MCF 10A (cell line): Measurements from ENCODE around the gene GNRH2. TPM values are rescaled to one million over a fixed set of nuclear protein-coding genes. Genes with fewer than 3 reads are reported as not detected.
A peak's percentile ranks its signal among the peaks of the same experiment; 100 is the strongest.
"Not testable (repeated sequence)": the region's sequence is repeated elsewhere in the genome, so short reads cannot be mapped to it uniquely, and the experiment has no call there.

Experiments
- BruUV-seq: library from RNA; stranded (reverse); fragments of 400-500 nt; replicated peaks from 2 replicates; lab custom pipeline; 2021; lab: Mats Ljungman, UMichigan
- CTCF ChIA-PET: fragments of 300-600 bp; sonication (Branson Sonifier 250); formaldehyde crosslinking; extraction: SDS; loops from one replicate; lab custom pipeline; 2021; ENCODE audit warnings: antibody characterized with exemption, inconsistent platforms; lab: Yijun Ruan, JAX
- POLR2A ChIA-PET: fragments of 300-600, 350-650 bp; sonication (Branson Sonifier 250); formaldehyde crosslinking; extraction: SDS; loops from one replicate; lab custom pipeline; 2020; ENCODE audit warnings: antibody characterized with exemption, inconsistent platforms; lab: Yijun Ruan, JAX
- DNase-seq: peaks from one replicate; pipeline ENCODE4 v3.0.0-alpha.2; 2018; ENCODE audit not compliant: unreplicated experiment
- H3K27ac Mint-ChIP-seq: one replicate; pipeline ENCODE4 v1.8.0; 2022; ENCODE audit warnings: mild to moderate bottlenecking, low read depth, mixed read lengths; ENCODE audit not compliant: unreplicated experiment
- H3K27me3 Mint-ChIP-seq: one replicate; pipeline ENCODE4 v1.8.0; 2022; ENCODE audit warnings: mixed read lengths; ENCODE audit not compliant: insufficient read depth, unreplicated experiment
- H3K36me3 Mint-ChIP-seq: one replicate; pipeline ENCODE4 v1.8.0; 2022; ENCODE audit warnings: mild to moderate bottlenecking, moderate library complexity, mixed read lengths; ENCODE audit not compliant: insufficient read depth, unreplicated experiment
- H3K4me1 Mint-ChIP-seq: one replicate; pipeline ENCODE4 v1.8.0; 2022; ENCODE audit warnings: mixed read lengths; ENCODE audit not compliant: insufficient read depth, unreplicated experiment
- H3K4me3 Mint-ChIP-seq: one replicate; pipeline ENCODE4 v1.8.0; 2022; ENCODE audit warnings: mild to moderate bottlenecking, moderate library complexity, mixed read lengths; ENCODE audit not compliant: unreplicated experiment
- H3K9me3 Mint-ChIP-seq: one replicate; pipeline ENCODE4 v1.8.0; 2022; ENCODE audit warnings: mixed read lengths; ENCODE audit not compliant: unreplicated experiment
- intact Hi-C: fragments of 100-400 bp; cut with micrococcal nuclease; formaldehyde crosslinking; loops from 2 replicates; pipeline ENCODE4 v1.14.1; 2022
- total RNA-seq: library from RNA; stranded (reverse); gene quantifications from 2 replicates; pipeline ENCODE4 v1.2.3, GENCODE V29; 2022
- TF ChIP-seq, protein P1 (sequence below): fragments of 200-600 bp; IDR thresholded peaks from one replicate; pipeline ENCODE4 v1.8.0; 2022; ENCODE audit warnings: antibody characterized with exemption, mild to moderate bottlenecking; ENCODE audit not compliant: unreplicated experiment

Gene GNRH2
- total RNA-seq, 1 experiment from 2014 or later: 1.0 TPM

DNA sequence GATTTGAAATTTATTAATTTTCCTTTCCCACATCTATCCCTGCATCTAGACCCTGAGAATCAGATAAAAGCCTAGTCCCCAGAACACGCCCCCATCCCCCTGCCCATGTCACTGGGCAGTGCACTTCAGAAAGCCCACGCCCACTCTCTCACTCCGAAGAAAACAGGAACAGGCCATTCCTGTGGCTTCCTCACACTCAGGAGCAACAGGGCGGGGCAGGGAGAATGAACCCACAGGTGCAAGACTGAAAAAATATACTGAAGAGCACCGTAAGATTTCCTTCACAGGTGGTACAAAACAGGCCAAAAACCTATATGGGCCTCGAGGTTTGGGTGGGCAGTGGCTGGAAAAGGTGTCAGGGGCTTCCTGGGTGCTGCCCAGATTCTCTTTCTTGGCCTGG, 31.4 kb downstream of the GNRH2 start:
- Mint-ChIP-seq H3K27ac (no peak overlapping the region), H3K36me3 (no peaks in the 10 kb centered on the region), H3K9me3 (no peaks in the 10 kb centered on the region), H3K27me3 (peaks cover 10% of the 10 kb centered on the region), H3K4me3 (no peak overlapping the region), H3K4me1 (peaks cover 12% of the 10 kb centered on the region)
- no TSS peak for BruUV-seq
- intact Hi-C loops: no loop called here
- ChIA-PET CTCF (interaction anchor here (0.6 to 2.8 kb wide), 6 partner anchors 11 to 521 kb away, joined by 3 to 10 read pairs (median 4); no protein-coding TSS in a partner anchor), POLR2A (no interaction called here)
- TF ChIP-seq, protein P1, sequence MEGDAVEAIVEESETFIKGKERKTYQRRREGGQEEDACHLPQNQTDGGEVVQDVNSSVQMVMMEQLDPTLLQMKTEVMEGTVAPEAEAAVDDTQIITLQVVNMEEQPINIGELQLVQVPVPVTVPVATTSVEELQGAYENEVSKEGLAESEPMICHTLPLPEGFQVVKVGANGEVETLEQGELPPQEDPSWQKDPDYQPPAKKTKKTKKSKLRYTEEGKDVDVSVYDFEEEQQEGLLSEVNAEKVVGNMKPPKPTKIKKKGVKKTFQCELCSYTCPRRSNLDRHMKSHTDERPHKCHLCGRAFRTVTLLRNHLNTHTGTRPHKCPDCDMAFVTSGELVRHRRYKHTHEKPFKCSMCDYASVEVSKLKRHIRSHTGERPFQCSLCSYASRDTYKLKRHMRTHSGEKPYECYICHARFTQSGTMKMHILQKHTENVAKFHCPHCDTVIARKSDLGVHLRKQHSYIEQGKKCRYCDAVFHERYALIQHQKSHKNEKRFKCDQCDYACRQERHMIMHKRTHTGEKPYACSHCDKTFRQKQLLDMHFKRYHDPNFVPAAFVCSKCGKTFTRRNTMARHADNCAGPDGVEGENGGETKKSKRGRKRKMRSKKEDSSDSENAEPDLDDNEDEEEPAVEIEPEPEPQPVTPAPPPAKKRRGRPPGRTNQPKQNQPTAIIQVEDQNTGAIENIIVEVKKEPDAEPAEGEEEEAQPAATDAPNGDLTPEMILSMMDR: no peak
- DNase-seq: no peak

DNA sequence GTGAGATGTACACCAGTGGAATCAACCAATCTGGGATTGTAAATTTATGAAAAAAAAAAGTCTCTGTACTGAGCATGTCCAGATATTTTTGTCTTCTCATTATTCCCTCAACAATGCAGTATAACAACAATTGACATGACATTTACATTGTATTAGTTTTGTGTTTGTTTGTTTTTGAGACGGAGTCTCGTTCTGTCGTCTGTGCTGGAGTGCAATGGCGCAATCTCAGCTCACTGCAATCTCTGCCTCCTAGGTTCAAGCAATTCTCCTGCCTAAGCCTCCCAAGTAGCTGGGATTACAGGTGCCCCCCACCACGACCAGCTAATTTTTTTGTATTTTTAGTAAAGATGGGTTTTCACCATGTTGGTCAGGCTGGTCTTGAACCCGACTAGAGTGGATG, 31.9 kb downstream of the GNRH2 start:
- ChIA-PET CTCF (interaction anchor here (0.6 to 2.8 kb wide), 6 partner anchors 11 to 521 kb away, joined by 3 to 14 read pairs (median 6); no protein-coding TSS in a partner anchor), POLR2A (interaction anchor here (0.7 to 1.1 kb wide), 3 partner anchors 26 to 55 kb away, joined by 3 to 4 read pairs (median 3); no protein-coding TSS in a partner anchor)
- H3K4me3 Mint-ChIP-seq, H3K27ac Mint-ChIP-seq, DNase-seq, H3K36me3 Mint-ChIP-seq, H3K9me3 Mint-ChIP-seq, BruUV-seq, intact Hi-C loops: not testable (repeated sequence)
- peaks cover 12% of the 10 kb centered on the region for H3K4me1 Mint-ChIP-seq
- peaks cover 15% of the 10 kb centered on the region for H3K27me3 Mint-ChIP-seq

DNA sequence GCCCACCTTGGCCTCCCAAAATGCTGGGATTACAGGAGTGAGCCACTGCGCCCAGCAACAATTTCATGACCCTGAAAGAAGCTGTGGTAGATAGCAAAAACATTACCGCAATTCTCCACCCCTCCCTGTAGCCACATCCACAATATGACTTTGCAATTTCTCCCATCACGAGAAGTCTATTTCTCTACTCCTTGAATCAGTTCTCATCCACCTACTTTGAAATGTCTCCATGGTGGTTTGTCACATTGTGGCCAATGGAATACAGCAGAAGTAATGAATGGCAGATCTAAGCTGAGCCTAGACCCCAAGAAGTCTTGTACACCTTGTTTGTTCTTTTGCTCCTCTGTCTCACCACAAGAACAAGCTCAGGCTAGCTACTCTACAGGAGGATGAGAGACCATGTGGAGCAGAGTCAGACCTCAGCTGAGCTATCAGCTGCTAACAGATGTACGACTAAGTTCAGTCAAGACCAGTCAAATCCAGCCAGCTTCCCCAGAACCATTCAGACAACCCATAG, 34.3 kb downstream of the GNRH2 start:
- ChIA-PET POLR2A (interaction anchor here (0.6 to 1.0 kb wide), 2 partner anchors 24 to 46 kb away, joined by 3 to 5 read pairs; no protein-coding TSS in a partner anchor), CTCF (interaction anchor here (0.5 to 1.6 kb wide), 21 partner anchors 9 to 1402 kb away, joined by 3 to 25 read pairs (median 3); no protein-coding TSS in a partner anchor)
- DNase-seq: no peak
- Mint-ChIP-seq H3K27ac (no peak overlapping the region), H3K36me3 (no peaks in the 10 kb centered on the region), H3K4me1 (peaks cover 16% of the 10 kb centered on the region), H3K27me3 (peaks cover 37% of the 10 kb centered on the region), H3K9me3 (no peaks in the 10 kb centered on the region), H3K4me3 (no peak overlapping the region)
- TF ChIP-seq, protein P1: no peak
- intact Hi-C loops: no loop called here
- no TSS peak for BruUV-seq

DNA sequence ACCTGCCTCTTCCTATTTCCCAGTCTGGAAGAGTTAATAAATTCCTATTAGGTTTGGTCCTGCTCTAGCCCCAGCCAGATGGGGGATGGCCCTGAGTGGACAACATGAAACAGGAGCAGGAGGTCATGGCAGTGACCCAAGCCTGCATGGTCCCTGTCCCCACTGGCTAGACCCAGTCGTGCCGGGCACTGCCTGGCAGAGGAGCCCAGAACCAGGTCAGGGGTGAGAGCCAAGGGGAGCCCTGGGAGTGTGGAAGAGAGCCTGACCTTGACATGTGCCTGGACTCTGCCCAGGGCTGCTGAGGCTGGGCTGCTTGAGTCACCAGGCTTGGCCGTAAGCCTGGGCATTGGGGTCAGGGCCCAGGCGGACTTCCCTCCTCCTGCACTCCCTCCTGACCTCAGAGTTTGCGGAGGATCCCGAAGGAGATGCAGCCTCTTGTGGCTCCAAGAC, 37.5 kb downstream of the GNRH2 start:
- Mint-ChIP-seq H3K27ac (no peak overlapping the region), H3K27me3 (peaks cover 37% of the 10 kb centered on the region), H3K4me1 (peaks cover 9% of the 10 kb centered on the region), H3K4me3 (no peak overlapping the region), H3K36me3 (no peaks in the 10 kb centered on the region), H3K9me3 (no peaks in the 10 kb centered on the region)
- DNase-seq: peak; percentile 33
- TF ChIP-seq, protein P1: no peak
- ChIA-PET CTCF (interaction anchor here (1.4 kb wide), 1 partner anchor 28 kb away, joined by 3 read pairs; no protein-coding TSS in a partner anchor), POLR2A (no interaction called here)
- intact Hi-C loops: no loop called here
- no TSS peak for BruUV-seq
